HepG2 (cell line): Measurements from ENCODE around the gene ABCB4. TPM values are rescaled to one million over a fixed set of nuclear protein-coding genes. Genes with fewer than 3 reads are reported as not detected.

ENCODE experiments used
- AGO2 ChIP-seq: fragments of 200-400 bp; formaldehyde crosslinking; optimal IDR thresholded peaks from 2 replicates; pipeline ENCODE3; 2017; ENCODE audit warnings: mild to moderate bottlenecking, low read depth, low read length, moderate library complexity
- CREB1 ChIP-seq, 2 experiments: fragments of 450-650 bp in 1 of 2; IDR thresholded peaks; 2 replicates each; pipeline ENCODE4 v1.6.1; 2016 to 2017; ENCODE audit warnings: control low read depth in 1 of 2, mild to moderate bottlenecking in 1 of 2, missing compliant biosample characterization in 1 of 2, missing genetic modification characterization in 1 of 2
- ELF1 ChIP-seq: sonication (generic); formaldehyde crosslinking; IDR thresholded peaks from 2 replicates; pipeline ENCODE4 v1.4.0; 2020; ENCODE audit warnings: missing genetic modification reagents
- MIXL1 ChIP-seq: IDR thresholded peaks from 2 replicates; pipeline ENCODE4 v1.6.1; 2016
- NFAT5 ChIP-seq: sonication (generic); formaldehyde crosslinking; IDR thresholded peaks from 2 replicates; pipeline ENCODE4 v1.4.0; 2020; ENCODE audit warnings: missing genetic modification reagents
- PLSCR1 ChIP-seq: sonication (generic); formaldehyde crosslinking; IDR thresholded peaks from 2 replicates; pipeline ENCODE4 v1.5.0; 2020; ENCODE audit warnings: missing genetic modification reagents, mild to moderate bottlenecking, borderline replicate concordance
- POGZ ChIP-seq: sonication (generic); formaldehyde crosslinking; IDR thresholded peaks from 2 replicates; pipeline ENCODE4 v1.4.0; 2020; ENCODE audit warnings: mild to moderate bottlenecking, missing genetic modification reagents
- SIN3A ChIP-seq: IDR thresholded peaks from 2 replicates; pipeline ENCODE4 v1.6.1; 2011; ENCODE audit warnings: low read depth, mild to moderate bottlenecking, control low read depth, low read length, borderline replicate concordance
- TBX2 ChIP-seq: sonication (generic); formaldehyde crosslinking; IDR thresholded peaks from 2 replicates; pipeline ENCODE4 v1.5.0; 2020; ENCODE audit warnings: missing genetic modification reagents, mild to moderate bottlenecking, borderline replicate concordance
- ZBTB20 ChIP-seq: sonication (generic); formaldehyde crosslinking; IDR thresholded peaks from 2 replicates; pipeline ENCODE4 v1.8.1; 2023; ENCODE audit warnings: missing genetic modification reagents, low read depth, mild to moderate bottlenecking, borderline replicate concordance
- ZNF225 ChIP-seq: sonication (generic); formaldehyde crosslinking; IDR thresholded peaks from 2 replicates; pipeline ENCODE4 v1.4.0; 2020; ENCODE audit warnings: mild to moderate bottlenecking, missing genetic modification reagents
- ZNF790 ChIP-seq: sonication (generic); formaldehyde crosslinking; IDR thresholded peaks from 2 replicates; pipeline ENCODE4 v1.8.0; 2022; ENCODE audit warnings: missing genetic modification reagents, mild to moderate bottlenecking, borderline replicate concordance
- polyA plus RNA-seq, 8 experiments: library from polyadenylated mRNA; depleted of rRNA in 3 of 8; stranded (reverse) in 7 of 8; unstranded in 1 of 8; fragments of >200 nt; fragmentation: Illumina TruSeq in 4 of 8; extraction: Trizol in 4 of 8; gene quantifications; 2 replicates each; pipeline versions ENCODE4 v1.2.1 to v1.2.3, GENCODE V29; 2011 to 2016; ENCODE audit warnings: low read depth in 4 of 8, missing spikeins in 1 of 8, mixed read lengths in 1 of 8; ENCODE audit not compliant: insufficient read depth in 1 of 8
- total RNA-seq, 5 experiments: library from RNA; depleted of rRNA; stranded (reverse); fragments of >200 nt; fragmentation: Illumina TruSeq; extraction: Trizol; gene quantifications; 2 replicates each; pipeline ENCODE4 v1.2.3, GENCODE V29; 2016; ENCODE audit warnings: low read depth in 1 of 5
- TF ChIP-seq, protein P1 (sequence below): sonication (generic); formaldehyde crosslinking; IDR thresholded peaks from 2 replicates; pipeline ENCODE4 v1.5.1; 2020; ENCODE audit warnings: mild to moderate bottlenecking, missing genetic modification reagents, moderate library complexity
- TF ChIP-seq, protein P2 (sequence below): sonication (generic); formaldehyde crosslinking; IDR thresholded peaks from 2 replicates; pipeline ENCODE4 v1.5.0; 2020; ENCODE audit warnings: mild to moderate bottlenecking, missing genetic modification reagents

ABCB4 gene
- total and polyA plus RNA-seq, 2 of the 13 experiments (the other 11 are each of a cell fraction or from before 2014, with no cell fraction given) = 18.0 to 32.4 TPM

DNA sequence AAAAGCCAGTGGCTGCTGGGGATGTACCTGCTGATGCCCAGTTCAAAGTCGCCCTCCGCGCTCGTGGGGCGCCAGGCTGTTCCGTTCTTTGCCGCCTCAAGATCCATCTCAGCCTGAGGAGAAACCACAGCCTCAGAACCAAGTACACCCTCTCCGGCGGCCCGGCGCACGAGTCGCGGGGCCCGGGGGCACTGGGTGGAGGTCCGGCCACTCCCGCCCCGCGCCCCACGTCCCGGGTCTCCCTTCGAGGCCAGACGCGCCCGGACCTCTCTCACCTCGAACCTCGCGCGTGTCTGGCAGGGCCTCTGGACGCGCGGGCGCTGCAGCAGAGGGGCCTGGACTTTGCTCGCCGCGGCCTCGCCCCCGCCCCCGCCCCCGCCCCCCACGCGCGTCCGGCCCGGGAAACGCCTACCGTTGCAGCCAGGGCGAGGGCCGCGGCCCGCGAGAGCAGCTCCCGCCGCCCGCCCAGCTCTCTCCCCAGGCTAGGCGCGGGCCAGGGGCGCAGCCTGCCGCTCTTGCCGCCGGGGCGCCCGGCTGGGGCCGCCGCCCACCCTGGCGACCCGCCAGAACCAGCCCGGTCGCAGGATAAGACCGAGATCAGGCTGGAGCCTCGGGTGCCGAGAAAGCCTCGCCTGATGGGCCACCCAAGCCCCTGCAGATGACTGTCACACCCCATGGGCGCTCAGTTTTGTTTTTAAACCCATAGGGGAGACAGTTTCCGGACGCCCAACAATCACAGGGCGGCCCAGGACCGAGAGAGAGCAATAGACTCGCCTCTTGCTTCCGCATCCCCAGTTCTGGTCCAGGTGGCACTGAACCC is at the start of gene ABCB4 (continued):
- TF ChIP-seq CREB1 (IDR thresholded peaks at IDR 0.05) (no peak), CREB1 (CRISPR knock-in tag; IDR thresholded peaks at IDR 0.05) (no peak), PLSCR1 (CRISPR knock-in tag) (no peak), TBX2 (CRISPR knock-in tag) (0 out of 2 replicates have a peak, but pooled peaks have one; percentile 40), ELF1 (CRISPR knock-in tag) (no peak; the same call in 1 of the 2 replicates), POGZ (CRISPR knock-in tag) (no peak), SIN3A (no peak; the same call in 1 of the 2 replicates), NFAT5 (CRISPR knock-in tag) (no peak), ZNF225 (CRISPR knock-in tag) (peak; percentile 59; the same call in 1 of the 2 replicates), ZBTB20 (peak; percentile 39; the same call in 1 of the 2 replicates), MIXL1 (CRISPR knock-in tag) (no peak), AGO2 (peak; percentile 85), ZNF790 (no peak)
- TF ChIP-seq, protein P1, sequence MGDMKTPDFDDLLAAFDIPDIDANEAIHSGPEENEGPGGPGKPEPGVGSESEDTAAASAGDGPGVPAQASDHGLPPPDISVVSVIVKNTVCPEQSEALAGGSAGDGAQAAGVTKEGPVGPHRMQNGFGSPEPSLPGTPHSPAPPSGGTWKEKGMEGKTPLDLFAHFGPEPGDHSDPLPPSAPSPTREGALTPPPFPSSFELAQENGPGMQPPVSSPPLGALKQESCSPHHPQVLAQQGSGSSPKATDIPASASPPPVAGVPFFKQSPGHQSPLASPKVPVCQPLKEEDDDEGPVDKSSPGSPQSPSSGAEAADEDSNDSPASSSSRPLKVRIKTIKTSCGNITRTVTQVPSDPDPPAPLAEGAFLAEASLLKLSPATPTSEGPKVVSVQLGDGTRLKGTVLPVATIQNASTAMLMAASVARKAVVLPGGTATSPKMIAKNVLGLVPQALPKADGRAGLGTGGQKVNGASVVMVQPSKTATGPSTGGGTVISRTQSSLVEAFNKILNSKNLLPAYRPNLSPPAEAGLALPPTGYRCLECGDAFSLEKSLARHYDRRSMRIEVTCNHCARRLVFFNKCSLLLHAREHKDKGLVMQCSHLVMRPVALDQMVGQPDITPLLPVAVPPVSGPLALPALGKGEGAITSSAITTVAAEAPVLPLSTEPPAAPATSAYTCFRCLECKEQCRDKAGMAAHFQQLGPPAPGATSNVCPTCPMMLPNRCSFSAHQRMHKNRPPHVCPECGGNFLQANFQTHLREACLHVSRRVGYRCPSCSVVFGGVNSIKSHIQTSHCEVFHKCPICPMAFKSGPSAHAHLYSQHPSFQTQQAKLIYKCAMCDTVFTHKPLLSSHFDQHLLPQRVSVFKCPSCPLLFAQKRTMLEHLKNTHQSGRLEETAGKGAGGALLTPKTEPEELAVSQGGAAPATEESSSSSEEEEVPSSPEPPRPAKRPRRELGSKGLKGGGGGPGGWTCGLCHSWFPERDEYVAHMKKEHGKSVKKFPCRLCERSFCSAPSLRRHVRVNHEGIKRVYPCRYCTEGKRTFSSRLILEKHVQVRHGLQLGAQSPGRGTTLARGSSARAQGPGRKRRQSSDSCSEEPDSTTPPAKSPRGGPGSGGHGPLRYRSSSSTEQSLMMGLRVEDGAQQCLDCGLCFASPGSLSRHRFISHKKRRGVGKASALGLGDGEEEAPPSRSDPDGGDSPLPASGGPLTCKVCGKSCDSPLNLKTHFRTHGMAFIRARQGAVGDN = peak; percentile 93
- TF ChIP-seq, protein P2, sequence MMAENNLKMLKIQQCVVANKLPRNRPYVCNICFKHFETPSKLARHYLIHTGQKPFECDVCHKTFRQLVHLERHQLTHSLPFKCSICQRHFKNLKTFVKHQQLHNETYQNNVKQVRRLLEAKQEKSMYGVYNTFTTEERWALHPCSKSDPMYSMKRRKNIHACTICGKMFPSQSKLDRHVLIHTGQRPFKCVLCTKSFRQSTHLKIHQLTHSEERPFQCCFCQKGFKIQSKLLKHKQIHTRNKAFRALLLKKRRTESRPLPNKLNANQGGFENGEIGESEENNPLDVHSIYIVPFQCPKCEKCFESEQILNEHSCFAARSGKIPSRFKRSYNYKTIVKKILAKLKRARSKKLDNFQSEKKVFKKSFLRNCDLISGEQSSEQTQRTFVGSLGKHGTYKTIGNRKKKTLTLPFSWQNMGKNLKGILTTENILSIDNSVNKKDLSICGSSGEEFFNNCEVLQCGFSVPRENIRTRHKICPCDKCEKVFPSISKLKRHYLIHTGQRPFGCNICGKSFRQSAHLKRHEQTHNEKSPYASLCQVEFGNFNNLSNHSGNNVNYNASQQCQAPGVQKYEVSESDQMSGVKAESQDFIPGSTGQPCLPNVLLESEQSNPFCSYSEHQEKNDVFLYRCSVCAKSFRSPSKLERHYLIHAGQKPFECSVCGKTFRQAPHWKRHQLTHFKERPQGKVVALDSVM (CRISPR knock-in tag) = 0 out of 2 replicates have a peak, but pooled peaks have one; percentile 24
